BE2C (cell line): ENCODE results near the gene NUDT7.

Experiments
- DNase-seq: peaks from one replicate; pipeline ENCODE4 v3.0.0-alpha.2; 2020
- H3K27me3 ChIP-seq: fragments of 250-450 bp; sonication (Bioruptor Pico); 2 replicates; pipeline ENCODE4 v1.5.1; 2020; ENCODE audit warnings: mild to moderate bottlenecking
- H3K36me3 ChIP-seq: fragments of 250-450 bp; sonication (Bioruptor Pico); 2 replicates; pipeline ENCODE4 v1.5.1; 2020; ENCODE audit warnings: mild to moderate bottlenecking
- H3K4me1 ChIP-seq: fragments of 250-450 bp; sonication (Bioruptor Pico); 2 replicates; pipeline ENCODE4 v1.5.1; 2020
- H3K4me3 ChIP-seq: 2 replicates; pipeline ENCODE4 v1.5.1; 2011; ENCODE audit warnings: low read depth, low read length
- H3K9me3 ChIP-seq: fragments of 250-450 bp; sonication (Bioruptor Pico); 2 replicates; pipeline ENCODE4 v1.5.1; 2020
- TF ChIP-seq, protein P1 (sequence below): IDR thresholded peaks from 2 replicates; pipeline ENCODE4 v1.5.1; 2012; ENCODE audit warnings: mild to moderate bottlenecking, low read depth, low read length

NUDT7 gene

DNA sequence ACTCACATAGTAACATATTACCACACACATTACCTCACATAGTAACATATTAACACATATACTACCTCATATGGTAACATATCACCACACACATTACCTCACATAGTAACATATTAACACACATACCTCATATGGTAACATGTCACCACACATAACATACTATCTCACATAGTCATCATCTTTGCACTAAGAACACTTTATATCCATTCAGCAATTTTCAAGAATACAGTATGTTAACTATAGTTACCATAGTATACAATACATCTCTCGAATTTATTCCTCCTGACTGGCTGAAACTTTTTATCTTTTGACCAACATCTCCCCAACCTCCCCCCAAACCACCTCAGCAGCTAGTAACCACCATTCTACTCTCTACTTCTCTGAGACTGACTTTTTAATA lies 7.6 kb downstream of the NUDT7 start:
- DNase-seq: no peak
- H3K4me1 ChIP-seq: no peaks in the 10 kb centered on the region
- TF ChIP-seq, protein P1, sequence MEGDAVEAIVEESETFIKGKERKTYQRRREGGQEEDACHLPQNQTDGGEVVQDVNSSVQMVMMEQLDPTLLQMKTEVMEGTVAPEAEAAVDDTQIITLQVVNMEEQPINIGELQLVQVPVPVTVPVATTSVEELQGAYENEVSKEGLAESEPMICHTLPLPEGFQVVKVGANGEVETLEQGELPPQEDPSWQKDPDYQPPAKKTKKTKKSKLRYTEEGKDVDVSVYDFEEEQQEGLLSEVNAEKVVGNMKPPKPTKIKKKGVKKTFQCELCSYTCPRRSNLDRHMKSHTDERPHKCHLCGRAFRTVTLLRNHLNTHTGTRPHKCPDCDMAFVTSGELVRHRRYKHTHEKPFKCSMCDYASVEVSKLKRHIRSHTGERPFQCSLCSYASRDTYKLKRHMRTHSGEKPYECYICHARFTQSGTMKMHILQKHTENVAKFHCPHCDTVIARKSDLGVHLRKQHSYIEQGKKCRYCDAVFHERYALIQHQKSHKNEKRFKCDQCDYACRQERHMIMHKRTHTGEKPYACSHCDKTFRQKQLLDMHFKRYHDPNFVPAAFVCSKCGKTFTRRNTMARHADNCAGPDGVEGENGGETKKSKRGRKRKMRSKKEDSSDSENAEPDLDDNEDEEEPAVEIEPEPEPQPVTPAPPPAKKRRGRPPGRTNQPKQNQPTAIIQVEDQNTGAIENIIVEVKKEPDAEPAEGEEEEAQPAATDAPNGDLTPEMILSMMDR: no peak
- H3K36me3 ChIP-seq: no peaks in the 10 kb centered on the region
- no peaks in the 10 kb centered on the region for H3K27me3 ChIP-seq
- H3K9me3 ChIP-seq: no peaks in the 10 kb centered on the region; the same call in 1 of the 2 replicates
- H3K4me3 ChIP-seq: no peak overlapping the region

DNA sequence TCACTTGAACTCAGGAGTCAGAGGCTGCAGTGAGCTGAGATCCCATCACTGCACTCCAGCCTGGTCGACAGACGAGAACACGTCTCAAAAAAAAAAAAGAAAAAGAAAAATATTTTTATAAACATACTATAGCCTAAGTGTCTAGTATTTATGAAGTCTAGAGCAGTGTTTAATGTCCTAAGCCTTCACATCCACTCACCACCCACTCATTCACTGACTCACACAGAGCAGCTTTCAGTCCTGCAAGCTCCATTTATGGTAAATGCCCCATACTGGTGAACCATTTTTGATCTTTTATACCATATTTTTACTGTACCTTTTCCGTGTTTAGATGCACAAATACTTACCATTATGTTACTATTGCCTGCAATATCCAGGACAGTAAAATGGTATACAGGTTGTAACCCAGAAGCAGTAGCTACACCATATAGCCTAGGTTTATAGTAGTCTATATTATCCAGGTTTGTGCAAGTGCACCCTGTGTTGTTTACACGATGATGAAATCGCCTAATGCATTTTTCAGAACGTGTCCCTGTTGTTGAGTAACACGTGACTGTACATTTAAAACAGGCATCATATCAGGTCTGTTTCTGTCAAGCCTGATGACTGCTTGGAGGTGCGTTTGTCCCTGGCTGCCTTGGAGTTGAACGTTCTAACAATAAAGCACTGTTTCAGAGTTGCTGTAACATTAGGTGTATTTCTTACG lies 10.1 kb downstream of the NUDT7 start:
- no peaks in the 10 kb centered on the region for H3K27me3 ChIP-seq
- no peaks in the 10 kb centered on the region for H3K36me3 ChIP-seq
- H3K4me1 ChIP-seq: no peaks in the 10 kb centered on the region
- H3K9me3 ChIP-seq: no peaks in the 10 kb centered on the region; the same call in 1 of the 2 replicates
- TF ChIP-seq, protein P1: no peak
- no peak overlapping the region for H3K4me3 ChIP-seq
- no peak for DNase-seq

DNA sequence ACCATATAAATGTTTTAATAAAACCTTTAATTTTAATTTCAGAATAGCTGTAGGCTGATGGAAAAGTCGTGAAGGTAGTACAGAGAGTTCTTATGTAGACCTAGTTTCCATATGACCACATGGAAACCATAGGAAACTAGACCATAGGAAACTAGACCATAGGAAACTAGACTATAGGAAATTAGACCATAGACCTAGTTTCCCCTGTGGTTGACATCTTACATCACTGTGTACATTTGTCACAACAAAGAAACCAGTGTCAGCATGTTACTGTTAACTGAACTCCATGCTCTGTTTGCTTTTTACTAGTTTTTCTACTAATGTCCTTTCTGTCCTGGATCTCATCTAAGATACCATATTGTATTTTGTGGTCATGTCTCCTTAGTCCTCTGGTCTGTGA lies 14.6 kb downstream of the NUDT7 start:
- no peaks in the 10 kb centered on the region for H3K36me3 ChIP-seq
- no peaks in the 10 kb centered on the region for H3K27me3 ChIP-seq
- H3K4me1 ChIP-seq: no peaks in the 10 kb centered on the region
- TF ChIP-seq, protein P1: no peak
- H3K4me3 ChIP-seq: no peak overlapping the region
- DNase-seq: no peak
- no peaks in the 10 kb centered on the region; the same call in 1 of the 2 replicates for H3K9me3 ChIP-seq

DNA sequence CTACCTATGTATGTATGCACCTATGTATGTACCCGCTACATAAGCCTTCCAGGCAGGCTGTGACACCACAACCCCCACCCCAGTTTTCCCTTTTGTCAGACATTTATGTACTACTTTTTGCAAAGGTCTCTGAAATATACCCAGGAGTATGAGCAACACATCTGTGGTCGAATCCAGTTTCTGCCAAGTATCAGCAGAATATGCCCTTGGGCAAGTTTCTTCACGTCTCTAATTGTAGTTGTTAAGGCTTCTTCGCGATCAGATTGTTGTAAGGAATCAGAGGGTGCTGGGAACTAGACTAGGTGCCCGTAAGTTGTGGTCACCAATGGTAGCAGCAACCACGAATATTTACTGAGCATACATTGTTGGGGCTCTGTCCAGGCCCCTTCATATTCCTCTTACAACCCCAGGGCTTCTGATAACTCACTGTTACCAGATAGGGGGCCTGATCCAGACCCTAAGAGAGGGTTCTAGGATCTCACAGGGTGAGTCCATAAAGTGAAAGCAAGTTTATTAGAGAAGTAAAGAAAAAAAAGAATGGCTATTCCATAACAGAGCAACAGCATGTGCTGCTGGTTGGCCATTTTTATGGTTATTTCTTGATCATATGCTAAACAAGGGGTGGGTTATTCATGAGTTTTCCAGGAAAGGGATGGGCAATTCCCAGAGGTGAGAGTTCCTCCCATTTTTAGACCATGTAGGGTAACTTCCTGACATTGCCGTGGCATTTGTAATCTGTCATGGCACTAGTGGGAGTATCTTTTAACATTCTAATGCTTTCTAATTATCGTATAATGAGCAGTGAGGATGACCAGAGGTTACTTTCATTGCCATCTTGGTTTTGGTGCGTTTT lies 16.6 kb downstream of the NUDT7 start:
- Histone ChIP-seq H3K9me3 (no peaks in the 10 kb centered on the region; the same call in 1 of the 2 replicates), H3K27me3 (no peaks in the 10 kb centered on the region), H3K36me3 (no peaks in the 10 kb centered on the region), H3K4me1 (no peaks in the 10 kb centered on the region), H3K4me3 (no peak overlapping the region)
- TF ChIP-seq, protein P1: no peak
- no peak for DNase-seq

DNA sequence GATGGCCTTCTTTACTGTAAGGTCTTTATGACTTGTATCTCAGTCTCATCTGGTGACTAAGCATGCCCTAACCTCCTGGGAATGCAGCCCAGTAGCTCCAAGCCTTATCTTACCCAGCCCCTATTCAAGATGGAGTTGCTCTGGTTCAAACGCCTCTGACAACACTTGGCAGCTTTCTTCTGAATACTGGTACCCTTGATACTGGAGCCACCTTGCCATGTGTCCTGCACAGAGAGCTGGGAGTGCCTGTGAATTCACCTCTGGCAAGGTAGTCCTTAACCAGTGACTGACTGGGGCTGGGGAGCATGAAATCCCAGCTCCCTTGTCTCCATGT lies 17.2 kb downstream of the NUDT7 start:
- Histone ChIP-seq H3K36me3 (no peaks in the 10 kb centered on the region), H3K4me1 (no peaks in the 10 kb centered on the region), H3K27me3 (no peaks in the 10 kb centered on the region), H3K4me3 (no peak overlapping the region), H3K9me3 (no peaks in the 10 kb centered on the region)
- no peak for DNase-seq
- TF ChIP-seq, protein P1: no peak

DNA sequence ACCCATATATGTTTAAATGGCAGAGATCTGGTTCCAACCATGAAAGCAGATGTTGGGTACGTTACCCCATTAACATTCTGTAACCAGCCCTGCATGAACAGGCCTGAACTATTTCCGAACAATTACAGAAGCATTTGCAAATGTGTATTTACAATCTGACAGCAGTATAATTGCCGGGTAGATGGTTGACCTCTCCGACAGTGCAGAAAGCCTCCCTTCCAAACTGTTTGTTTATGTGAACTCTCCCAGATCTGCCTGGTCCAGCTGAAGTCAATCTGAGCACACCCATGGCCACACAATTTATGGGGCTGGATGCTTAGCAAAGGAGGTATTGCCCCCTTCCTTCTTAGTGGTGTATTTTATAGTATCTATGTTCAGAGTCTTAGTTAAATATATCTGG lies 21.8 kb downstream of the NUDT7 start:
- TF ChIP-seq, protein P1: no peak
- H3K9me3 ChIP-seq: no peaks in the 10 kb centered on the region
- H3K27me3 ChIP-seq: no peaks in the 10 kb centered on the region
- H3K4me1 ChIP-seq: no peaks in the 10 kb centered on the region
- no peak overlapping the region for H3K4me3 ChIP-seq
- no peaks in the 10 kb centered on the region for H3K36me3 ChIP-seq
- DNase-seq: no peak
